HG03139 (cell line): ENCODE results near the gene PLCL2.

Experiments
- ATAC-seq: cut with Tn5 transposase; IDR thresholded peaks from one replicate; pipeline ENCODE4 v1.9.1; 2021; ENCODE audit not compliant: unreplicated experiment

The PLCL2 gene

DNA sequence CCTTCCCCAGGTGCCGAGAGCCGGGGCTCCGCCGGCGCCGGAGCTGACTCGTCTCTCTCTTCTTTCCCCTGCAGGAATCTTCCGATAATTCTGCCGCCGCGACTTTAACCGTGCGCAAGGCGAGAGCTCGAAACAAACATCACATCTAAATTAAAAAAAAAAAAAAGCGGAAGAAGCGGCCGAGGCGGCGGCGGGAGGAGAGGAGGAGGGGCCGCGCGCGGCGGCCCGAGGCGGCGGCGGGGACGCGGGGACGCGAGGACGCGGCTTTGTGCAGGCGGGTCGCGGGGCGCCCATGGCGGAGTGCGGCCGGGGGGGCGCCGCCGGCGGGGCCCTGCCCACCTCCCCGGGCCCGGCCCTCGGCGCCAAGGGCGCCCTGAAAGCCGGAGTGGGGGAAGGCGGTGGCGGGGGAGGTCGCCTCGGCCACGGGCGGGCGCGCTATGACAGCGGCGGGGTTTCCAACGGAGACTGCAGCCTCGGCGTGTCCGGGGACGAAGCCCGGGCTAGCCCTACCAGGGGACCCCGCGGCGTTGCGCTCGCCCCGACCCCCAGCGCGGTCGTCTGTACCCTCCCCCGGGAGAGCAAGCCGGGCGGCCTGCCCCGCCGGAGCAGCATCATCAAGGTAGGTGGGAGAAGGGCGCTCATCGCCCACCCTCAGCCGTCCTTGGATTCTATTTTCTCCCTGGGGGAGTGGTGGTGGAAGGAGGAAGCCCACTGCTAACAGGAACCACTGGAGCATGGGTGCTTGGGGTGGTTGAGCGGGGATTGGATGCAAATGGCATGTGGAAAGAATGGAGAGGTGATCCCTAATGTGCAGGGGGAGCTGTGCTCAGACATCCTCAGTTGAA is at the start of gene PLCL2:
PLCL2 (plus strand) TSS at position 208 of the 845 bp plus-strand sequence; CDS start at position 293, 85 bp downstream.
- ATAC-seq, result peak; percentile 30

- no peak for ATAC-seq
These were observed 48.1 kb upstream of the PLCL2 start for GRCh38 chr3:16836505-16837237.

DNA sequence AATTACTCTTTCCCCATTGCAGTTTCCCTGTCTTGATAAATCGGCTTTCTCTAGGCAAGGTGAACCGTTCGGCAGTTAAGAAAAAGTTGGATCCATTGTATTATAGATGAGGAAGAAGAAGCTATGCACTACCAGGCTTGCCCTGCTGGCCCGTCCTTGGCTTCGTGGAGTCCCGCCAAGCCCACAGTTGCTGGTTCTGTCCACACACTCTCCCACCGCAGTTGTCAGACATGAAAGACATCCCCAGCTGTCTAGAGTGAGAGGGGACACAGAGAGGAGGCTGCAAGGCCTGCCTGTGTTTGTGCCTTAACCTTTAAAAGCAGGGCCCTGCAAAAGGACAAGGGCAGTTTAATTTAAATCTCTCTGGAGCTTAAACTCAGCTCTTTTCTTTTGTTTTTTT is 47.2 kb upstream of the PLCL2 start:
- ATAC-seq, result no peak

- no peak for ATAC-seq
These were observed 46.2 kb upstream of the PLCL2 start for GRCh38 chr3:16838561-16838960.

DNA sequence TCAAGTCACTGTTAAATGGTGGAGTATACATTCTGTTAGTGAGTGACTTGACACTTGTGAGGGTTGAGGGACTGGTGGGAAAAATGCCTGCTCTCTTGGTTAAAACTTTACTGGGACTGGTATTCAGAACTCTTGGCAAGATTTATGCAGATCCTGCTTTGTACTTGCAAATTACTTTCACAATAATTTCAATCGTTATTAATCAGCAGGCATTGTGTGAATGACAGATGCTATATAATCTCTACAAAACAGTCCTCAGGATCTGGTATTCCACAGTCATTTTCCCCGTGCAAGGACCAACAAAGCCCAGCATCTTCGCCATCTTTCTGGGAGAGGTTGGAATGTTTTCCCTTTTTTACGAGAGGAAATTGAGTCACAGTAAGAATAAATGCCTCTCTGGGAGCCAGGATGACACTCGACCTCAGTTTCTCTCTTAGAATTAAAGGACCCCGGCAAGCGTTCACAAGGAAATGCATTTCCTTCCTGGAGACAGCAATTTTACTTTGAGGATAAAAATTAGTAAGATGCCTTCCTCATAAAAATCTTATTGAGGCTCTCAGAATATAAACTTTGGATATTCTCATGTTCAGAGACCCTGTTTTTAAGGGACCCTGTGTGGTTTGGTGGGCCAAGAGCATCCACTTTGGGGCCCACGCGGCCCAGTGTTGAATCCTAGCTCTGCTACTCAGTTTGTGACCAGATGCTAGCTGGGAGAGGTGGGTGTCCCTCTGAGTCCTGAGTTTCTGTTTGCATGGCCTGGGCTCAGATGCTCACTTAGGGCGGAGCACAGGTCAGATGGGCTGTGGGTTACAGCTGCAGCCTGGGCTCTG is 45.3 kb upstream of the PLCL2 start:
- ATAC-seq, result no peak

DNA sequence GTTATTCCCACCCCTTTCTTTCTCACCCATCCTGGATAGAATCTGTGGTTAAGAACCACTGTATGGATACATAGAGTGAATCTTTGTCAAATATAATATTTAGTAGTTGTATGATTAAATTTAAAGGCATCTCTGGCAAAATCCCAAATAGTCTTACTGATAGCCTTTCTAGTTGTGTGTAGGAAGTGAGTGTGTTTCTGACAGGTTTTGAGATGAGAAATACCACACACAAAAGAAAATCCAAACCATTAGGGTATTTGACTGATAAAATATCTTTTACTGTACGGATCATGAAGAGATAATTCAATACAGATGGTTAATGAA is 44.7 kb upstream of the PLCL2 start:
- ATAC-seq, result no peak

DNA sequence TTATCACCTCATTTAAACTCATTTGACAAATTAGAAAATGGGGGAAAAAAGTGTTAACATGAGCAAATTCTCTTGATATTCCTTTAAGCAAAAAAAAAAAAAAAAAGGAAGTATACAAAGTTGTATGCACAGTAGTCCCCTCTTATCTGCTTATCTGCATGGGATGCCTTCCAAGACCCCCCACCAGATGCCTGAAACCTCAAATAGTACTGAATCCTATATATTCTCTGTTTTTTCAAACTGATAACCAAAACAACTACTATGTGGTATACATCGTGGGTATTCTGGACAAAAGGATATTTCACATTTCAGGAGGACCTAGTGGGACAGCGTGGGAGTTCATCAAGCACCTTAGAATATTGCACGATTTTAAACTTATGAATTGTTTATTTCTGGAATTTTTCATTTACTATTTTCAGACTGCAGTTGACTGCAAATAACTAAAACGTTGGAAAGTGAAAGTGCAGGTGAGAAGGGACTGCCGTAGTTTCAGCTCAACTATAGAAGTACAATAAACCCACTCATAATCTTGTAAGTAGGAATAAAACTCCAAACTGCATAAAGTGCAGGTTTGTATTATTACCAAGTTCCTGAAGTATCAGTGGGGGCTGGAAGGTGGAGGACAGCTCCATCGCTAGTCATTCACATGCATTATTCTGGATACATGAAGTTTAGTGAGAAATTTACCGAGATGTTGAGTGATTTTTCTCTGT is 43.6 kb upstream of the PLCL2 start:
- ATAC-seq, result no peak

DNA sequence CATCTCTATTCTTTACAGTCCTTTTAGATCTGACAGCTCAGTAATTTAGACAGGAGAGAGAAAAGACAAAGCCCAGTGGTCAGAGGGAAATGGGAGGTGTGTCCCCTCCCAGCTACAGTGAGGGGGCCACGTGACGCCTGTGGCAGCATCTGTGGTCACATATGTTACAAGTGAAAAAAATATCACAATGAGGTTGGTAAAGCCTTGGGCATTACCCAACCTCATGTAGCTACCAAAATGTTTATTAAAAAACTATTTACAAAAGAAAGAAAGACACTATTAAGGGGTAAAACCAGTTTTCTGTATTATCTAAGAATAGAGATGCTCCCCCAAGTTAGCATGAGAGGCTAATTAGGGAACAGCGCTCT is 42.9 kb upstream of the PLCL2 start:
- peak; percentile 46 for ATAC-seq

DNA sequence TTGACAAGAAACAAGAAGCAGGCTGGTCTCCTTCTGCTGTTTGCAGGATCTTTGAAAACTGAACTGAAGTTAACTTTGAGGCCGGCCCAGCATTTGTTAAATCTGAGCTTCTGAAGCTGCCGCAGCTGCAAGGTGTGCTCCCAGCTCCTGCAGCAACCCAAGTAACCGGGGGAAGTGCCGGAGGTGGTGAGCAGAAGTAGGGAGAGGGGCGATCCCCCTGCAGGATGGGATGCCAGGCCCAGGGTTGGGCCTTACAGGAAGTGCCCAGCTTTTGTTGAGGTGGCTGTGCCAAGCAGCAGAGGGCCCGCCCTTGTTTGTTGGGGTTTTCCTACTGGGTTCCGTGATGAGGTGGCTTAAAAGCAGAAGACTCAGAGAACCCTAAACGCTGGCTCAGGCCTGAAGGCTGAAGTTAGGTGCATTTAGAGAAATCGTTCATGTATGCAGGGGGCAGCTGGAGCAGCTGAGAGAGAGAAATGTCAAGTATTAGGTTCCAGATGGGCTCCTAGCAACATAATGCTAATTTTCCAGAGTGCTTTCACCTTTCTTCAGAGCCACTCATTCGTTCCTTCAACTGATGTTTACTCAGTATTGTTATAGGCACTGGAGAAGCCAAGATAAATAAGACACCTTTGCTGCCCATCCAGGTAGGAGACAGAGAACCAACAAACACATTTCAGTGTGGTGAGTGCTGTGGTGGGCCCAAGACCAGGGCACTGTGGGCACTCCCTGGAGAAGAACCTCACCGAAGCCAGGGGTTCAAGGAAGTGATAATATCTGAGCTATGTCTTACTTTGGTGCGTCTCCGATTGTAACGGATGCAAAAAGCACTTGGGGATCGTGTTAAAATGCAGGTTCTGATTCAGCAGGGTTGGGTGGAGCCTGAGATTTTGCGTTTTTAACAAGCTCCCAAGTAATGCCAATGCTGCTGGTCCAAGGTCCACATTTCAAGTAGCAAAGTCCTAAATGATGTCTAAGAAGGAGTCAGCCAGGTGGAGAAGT is 42.2 kb upstream of the PLCL2 start:
- peak; percentile 56 for ATAC-seq

GRCh38 chr3:16844222-16844621 is 40.5 kb upstream of the PLCL2 start:
- no peak for ATAC-seq

DNA sequence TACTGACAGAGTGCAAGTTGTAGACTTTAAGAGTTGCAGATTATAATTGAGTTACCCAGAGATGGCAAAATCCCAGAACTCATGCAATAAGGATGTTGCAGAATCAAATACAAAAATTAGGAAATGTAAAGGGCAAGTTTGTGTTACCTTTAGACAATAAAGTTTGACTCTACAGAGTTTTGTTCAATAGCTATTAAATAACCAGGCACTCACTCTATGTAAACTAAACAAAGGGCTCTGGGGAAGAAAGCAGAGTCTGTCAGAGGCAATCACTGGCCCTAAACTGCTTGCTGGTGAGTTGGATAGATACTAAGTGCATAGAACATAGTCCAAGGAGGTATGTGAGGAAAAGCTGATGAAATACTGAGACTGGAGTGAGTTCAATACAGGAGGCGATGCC is 40.0 kb upstream of the PLCL2 start:
- no peak for ATAC-seq

DNA sequence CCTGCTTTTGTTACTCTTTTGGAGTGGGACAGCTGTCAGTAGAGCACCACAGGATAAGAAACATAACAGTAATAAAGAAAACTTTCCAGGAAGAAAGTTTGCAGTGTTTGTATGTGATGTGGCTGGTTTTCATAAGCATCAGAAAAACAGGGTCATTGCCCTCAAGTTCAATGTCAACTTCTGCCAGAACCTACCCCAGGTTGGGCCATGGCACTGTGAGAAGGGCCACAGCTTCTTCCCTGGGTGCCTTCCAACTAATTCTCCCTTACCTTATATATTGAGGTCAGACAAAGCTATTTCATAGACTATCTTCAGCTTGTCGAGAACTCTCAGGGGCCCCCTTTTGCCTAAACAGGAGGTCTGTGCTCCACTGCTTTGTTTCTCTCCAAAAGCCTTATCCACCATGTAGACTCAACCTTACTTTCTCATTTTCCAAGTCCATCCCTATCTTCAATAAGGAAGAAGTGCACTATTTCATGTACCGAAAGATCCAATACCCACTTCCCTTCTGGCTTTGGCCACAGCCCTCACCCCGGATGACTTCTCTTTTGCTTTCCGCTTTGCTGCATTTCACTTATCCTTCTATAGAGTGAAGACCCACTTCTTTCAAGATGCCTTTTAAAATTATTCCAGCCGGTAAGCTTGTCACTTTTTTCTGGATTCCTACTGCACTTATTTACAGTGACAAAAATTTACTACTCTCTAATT is 38.2 kb upstream of the PLCL2 start:
- ATAC-seq, result no peak

DNA sequence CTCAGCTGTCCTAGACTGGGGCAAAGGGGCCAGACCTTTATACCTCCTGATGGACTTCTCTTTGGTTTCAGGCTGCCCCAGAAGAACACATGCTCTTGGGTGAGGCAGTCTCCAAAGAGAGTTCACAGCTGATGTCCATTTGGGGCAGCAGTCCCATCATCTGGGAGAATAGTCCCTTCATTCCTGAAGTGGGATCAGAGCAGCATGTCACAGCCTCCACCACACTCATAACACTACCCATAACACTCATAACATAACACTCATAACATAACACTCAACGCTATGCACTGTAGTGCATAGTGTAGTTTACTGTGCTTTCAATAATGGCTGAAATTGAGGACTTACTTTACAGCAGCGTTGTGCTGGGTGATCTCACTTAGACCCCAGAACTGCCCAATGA is 36.7 kb upstream of the PLCL2 start:
- no peak for ATAC-seq

DNA sequence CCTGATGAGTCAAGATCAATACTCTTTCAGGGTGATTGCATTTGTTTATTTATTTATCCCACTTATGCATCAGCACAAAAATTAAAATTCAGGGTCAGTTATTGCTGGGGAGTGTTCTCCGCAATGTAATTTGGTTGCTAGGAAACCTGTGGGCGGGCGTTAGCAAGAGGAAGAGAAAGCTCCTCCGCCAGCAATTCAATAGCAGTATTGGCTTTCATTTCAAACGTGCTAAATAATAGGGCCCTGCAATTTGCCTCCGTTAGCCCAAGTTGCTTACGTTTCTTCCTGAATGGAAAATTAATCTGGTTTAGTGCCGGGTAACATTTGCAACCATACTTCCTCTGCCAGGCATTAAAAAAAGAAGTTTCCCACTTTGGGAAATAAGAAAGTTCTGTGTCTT is 35.5 kb upstream of the PLCL2 start:
- peak; percentile 70 for ATAC-seq

- no peak for ATAC-seq
These were observed 35.0 kb upstream of the PLCL2 start for GRCh38 chr3:16849795-16850194.

GRCh38 chr3:16855497-16855896 is 29.3 kb upstream of the PLCL2 start:
- no peak for ATAC-seq

- no peak for ATAC-seq
These were observed 24.5 kb upstream of the PLCL2 start for GRCh38 chr3:16860234-16860633.

DNA sequence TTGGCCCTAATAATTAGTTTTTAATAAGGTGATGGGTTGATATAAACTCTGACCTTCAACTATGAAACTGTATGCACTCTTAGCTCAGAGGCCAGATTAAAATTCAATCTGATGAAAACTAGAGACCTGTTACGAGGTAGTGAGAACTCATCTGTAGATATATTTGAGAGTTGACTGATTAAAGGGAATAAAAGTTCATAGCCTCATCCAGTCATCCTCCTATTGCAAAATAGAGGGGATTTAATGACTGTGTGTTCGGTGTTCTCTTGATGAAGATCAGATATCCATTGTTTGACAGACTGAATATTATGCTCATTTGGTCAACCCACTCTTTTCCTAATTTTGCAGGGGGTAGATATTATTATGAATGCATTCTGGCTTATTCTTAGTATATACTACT is 23.3 kb upstream of the PLCL2 start:
- no peak for ATAC-seq

DNA sequence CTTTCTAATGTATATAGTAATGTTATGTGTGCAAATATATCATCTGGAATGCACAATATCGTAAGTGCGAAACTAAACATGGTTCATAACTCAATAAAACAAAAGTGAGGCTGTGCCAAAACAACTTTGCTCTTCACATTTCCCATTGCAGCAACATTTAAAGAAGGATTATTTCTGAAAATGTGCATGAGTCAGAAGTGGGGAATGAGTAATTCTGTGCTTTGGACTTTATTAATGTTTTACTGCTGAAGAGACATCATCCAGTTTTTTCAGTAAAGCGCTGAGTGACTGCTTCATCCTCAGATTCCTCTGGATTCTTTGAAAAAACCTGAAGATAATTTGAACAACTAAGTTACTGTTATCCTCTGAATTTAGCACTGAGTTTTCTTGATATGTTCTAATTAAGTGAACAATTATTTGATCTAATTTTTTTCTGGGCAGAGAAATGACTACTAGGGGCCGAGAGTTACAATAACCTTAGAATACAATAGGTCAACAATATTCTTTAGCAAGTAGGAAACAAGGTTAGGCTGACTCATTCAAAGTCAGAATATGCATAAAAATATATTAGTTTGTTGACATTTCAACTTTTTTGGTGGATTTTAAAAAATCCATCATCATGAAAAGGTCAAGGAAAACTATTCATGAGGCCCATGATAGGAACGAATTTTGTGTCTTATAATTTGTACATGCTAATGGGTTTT is 20.0 kb upstream of the PLCL2 start:
- no peak for ATAC-seq
